GM21825 (cell line): Measurements from ENCODE around the gene GPR171.
"Not testable (repeated sequence)": the region's sequence is repeated elsewhere in the genome, so short reads cannot be mapped to it uniquely, and the experiment has no call there.

Experiments
- ATAC-seq: cut with Tn5 transposase; IDR thresholded peaks from one replicate; pipeline ENCODE4 v1.9.1; 2021; ENCODE audit warnings: mild to moderate bottlenecking, moderate library complexity; ENCODE audit not compliant: unreplicated experiment

GPR171 gene

DNA sequence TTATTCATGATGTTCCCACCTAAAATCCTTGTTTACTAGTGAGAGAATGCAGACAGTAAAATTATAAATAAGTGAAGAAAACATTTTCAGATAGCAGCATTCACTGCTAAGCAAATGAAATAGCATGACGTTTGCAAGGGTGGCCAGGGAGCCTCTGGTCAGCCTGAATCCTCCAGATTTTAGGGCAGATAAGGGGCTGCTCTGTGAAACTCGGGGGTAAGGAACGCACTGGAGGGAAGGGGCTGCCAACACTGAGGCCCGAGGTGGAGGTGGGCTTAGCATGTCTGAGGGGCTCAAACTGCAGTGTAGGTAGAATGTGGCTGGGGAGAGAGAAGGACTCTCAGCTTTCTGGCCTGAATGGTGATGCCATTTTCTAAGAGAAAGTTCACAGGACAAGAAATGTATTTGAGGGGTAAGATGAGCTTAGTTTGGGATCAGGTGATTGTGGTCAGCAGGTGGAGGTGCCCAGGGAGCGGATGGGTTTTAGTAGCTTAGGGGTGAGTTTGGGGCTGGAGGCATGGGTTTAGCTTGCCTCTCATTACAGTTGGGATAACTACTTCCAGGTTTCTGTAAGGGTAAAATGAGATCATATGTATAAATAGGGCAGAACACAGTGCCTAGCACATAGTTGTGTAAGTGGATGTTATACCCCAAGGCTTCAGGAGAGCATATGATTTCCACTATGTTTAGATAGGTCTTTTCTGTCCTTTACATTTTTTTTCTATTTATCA, 20.5 kb downstream of the GPR171 start:
- no peak for ATAC-seq

DNA sequence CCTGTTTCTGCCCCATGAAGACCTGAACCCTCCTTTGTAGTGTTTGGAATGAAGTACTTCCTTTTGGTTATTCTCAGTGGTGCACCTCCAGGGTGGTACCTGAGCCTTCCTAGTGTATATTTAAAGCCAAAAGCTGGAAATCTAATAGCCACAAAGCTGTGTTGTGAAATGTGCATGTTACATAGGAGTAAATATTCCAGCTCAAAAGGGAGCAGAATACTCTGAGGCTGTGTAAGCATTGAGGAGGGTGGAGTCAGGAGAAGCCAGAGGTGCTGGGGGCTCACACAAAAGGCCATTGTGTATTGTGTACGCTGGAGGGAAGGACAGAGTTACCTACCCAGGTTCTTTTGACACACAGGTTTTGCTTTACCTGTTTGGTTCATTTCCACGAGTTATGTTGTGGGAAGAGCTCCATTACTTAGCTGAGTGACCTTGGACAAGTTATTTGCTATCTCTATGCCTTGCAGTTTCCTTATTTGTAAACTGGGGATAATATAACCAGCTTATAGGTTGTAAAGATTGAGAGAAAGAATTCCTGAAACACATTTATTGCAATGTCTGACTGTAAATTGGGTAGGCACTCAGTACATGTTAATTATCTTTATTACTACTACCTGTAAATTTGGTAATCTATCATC, 24.7 kb downstream of the GPR171 start:
- ATAC-seq: no peak

DNA sequence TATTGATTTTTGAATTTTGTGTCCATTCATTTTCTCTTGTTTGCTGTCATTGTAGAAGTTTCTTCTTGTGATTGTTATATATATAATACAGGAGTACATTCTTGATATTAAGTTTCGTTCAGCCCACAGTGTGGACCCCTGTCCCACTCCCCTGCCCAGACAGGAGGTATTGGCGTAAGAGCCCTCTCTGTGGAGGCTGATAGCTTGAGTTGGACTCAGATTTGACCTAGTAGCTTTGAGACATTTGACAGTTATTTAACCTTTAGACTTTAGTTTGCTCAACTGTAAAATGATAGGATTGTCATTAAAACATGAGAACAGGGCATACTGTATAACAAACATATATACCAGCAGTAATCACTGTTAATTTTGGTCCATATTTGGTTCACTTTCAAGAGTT, 27.1 kb downstream of the GPR171 start:
- ATAC-seq: no peak

DNA sequence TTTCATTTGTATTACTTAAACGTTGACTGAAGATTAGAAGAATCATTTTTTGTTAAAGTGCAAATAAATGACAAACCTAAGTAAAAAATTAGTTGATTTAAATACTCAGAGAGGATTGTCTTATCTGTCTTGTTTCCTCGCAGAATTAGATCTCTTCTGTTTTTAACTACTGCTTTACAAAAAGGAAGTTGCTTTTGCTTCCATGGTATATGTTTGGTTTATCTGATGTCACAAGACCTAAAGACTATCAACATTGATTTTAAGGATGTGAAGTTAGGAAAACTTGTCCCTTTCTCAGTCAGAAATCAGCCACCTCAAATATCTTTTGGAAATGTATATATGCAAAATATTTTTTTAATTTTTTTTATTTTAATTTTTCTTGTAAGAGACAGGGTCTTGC, 28.7 kb downstream of the GPR171 start:
- no peak for ATAC-seq

DNA sequence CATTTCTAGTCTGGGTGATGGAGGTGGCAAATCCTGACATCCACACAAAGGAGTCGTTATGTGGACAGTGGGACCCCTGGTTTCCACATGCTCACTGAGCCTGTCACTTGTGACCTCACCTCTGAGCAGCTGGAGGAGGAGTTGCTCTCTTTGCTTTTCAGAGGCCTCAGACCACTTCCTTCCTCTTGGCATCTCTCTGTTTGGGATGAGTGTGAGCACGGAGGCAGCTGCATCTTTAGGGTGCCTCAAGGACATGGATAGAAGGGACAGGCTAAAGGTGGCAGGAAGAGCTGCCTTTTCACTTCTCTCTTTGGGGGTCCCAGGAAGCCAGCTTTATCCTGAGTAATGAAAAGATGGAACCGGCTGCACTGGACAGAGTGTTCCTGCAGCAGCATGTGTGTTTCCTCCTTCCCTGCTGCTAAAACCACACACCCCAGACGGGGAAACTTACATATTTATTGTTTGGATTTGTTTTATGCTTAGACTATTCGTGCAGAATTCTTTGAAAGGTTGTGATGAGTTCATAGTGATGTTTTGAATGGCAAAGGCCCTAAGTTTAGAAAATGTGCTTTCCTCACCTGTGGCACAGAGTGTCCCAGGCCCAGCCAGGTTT, 31.8 kb downstream of the GPR171 start:
- peak; percentile 80 for ATAC-seq

DNA sequence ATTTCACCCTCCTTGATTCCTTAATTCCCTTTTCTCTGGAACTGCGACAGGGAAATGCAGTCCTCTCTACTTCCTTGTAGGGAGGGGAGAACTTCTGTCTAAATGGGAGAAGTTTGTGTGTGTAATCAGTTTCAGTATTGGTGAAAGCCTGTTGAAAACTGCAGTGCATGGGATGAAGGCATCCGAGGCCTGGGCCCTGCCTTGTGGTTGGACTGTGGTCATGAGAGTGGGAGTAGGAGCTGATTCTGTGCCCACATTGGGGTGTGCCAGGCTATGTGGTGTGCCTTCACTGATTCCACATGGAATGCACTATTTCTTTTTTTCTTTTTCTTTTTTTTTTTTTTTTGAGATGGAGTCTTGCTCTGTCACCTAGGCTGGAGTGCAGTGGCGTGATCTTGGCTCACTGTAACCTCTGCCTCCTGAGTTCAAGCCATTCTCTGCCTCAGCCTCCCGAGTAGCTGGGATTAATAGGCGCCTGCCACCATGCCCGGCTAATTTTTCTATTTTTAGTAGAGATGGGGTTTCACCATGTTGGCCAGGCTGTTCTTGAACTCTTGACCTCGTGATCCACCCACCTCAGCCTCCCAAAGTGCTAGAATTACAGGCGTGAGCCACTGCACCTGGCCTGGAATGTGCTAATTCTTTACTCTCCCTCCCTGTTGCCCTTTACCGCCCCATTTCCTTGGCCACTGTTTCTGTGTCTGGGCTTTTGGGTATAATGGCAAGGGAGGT, 32.9 kb downstream of the GPR171 start:
- ATAC-seq: not testable (repeated sequence)

DNA sequence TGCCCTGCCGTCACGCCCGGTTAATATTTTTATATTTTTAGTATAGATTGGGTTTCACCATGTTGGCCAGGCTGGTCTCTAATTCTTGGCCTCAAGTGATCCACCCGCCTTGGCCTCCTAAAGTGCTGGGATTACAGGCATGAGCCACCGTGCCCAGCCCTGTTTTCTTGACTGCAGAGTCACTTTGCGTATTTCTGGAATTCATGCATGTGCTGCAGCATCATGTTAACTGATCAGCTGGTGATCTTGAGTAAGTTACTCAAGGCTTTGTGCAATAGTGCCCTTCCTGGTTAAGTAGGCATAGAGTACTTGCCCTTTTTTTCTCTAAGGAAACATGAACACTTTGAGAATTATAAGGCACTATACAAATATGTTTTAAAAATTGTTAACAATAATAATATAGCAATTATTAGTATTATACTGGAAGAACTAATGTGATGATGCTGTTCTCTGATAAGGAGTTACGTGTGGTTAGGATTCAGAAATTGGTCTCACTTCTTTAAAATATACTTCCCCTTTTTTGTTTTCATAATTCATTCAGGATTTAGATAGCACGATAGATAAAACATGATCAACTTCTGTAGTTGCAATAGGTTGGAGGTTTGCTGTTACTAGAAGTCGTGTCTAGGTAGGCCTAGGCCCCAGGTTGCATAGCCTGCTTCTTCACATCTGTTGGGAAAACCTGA, 33.6 kb downstream of the GPR171 start:
- ATAC-seq: peak; percentile 37

DNA sequence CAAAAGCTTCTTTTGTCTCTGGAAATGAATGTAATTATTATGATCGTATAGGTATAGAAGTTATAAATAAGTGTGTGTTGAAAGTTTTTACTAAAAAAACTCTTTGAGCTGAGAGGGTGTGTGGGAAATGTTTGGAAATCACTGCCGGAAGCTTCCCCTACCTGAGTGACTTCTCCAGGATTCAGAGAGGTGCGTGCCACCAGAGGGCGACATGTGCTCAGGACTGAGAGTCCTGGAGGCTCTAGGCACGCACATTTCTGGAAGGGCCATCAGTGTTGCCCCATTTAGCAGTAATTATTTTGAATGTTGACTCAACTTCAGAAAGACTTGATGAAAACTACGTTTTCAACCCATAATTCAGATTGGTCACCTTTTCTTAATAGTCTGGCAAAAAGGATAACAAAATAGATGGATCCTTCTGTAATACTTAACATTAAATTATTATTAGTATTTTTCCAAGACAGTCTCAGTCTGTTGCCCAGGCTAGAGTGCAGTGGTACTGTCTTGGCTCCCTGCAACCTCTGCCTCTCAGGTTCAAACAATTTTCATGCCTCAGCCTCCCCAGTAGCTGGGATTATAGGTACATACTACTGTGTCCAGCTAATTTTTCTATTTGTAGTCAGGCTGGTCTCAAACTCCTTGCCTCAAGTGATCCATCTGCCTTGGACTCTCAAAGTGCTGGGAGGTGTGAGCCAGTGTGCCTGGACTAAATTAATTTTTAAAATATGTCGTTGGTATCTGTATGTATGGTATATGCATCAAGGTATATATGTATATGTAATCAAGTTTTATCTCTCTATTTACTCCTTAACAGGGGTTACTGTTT, 34.5 kb downstream of the GPR171 start:
- peak; percentile 51 for ATAC-seq

DNA sequence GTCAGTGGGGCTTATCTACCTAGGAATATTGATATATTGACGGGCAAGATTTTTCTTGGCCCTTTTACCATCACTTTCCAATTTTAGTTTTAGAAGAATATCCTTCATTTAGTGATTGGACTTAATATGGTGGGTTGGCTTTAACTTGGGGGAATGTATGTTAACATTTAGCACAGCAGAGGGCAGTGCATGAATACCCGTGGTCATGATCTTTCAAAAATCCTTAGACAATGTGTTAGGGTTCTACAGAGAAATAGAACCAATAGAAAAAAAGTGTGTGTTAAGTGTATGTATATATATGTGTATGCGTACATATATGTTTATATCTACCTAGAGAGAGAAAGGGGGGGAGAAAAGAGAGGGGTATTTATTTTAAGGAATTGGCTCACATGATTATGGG, 36.9 kb downstream of the GPR171 start:
- ATAC-seq: no peak

DNA sequence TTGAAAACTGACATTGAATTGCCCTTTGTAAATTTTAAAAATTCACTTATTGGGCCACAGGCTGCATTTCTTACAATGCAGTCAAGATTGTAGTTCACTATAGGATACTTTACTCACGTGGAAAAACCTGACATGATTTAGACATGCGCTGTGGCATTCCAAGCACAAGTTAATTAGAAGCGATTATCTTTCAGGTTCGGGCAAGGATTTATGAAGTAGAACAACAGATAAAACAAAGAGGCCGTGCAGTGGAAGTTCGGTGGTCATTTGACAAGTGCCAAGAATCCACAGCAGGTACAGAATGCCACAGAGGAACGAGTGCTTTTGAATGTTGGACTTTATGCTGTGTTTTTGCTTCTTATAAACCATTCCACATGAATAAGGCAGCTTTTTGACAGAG, 37.8 kb downstream of the GPR171 start:
- no peak for ATAC-seq

DNA sequence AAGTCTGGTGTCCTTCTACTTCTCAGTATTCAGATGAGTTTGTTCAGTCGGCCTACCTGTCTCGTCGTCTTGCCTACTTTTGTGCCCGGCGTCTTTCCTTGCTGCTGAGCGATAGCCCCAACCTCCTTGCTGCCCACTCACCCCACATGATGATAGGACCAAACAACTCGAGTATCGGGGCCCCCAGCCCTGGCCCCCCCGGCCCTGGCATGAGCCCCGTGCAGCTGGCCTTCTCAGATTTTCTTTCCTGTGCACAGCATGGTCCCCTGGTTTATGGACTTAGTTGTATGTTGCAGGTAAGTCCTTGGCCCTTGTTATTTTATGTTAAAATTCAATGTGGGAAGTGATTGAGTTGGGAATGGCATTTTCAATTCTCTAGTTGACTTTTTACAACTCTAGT, 43.2 kb downstream of the GPR171 start:
- no peak for ATAC-seq

DNA sequence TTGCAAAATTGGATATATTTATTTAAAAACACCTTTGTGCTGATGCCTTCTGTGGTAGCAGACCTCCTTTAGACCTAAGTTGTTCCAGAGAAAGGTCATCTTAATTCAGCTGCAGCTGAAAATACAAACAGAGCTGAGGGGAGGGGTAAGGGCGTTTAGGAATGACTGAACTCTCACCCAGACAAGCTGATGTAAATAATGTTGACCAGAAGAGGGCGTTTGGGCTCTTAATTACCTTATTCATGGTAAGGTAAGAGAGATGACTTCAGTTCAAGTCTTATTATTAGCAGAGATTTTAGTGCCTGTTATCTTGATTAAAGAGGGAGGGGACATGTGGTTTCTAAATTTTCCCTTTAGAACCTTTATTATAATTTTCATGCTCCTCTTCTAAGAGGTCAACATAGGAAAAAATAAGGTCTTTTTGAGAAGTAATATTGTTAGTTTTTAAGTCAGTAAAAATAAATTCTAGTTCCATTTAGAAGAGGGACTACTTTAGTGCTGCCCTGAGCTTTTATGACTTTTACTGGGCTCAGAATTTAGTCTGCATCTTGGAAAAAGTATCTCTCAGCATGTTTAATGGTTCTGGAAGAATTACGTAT, 46.3 kb downstream of the GPR171 start:
- no peak for ATAC-seq

DNA sequence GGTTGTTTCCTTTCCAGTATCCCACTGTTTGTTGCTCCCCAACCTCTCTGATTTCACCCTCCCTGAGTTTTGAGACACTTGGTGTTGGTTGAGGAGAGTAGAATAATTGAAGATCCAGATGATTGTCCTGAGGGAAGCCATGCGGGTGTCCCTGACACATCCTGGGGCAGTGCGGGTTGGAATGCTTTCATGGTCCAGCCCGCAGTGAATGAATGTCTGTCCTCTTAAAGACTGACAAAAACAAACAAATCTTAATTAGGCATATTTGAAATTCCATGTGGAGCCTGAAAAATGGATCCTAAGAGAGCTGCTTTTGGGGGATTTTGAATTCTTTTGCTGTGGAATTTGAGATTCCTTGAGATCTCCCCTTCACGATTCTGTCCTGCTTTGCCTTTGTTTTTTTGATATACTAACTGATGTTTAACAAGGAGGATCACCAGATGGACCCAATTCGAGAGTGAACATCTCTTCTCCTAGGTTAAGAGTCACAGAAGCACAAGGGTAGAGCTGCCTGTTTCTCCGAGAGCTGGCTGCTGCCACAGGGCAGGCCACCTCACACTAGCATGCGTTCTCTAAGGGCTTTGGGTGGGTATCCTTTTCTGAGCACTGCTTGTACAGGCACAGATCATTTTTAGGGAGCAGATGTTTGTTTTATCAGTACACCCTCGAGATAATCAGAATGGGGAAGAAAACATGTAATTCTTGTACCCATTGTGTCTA, 47.4 kb downstream of the GPR171 start:
- ATAC-seq: no peak

DNA sequence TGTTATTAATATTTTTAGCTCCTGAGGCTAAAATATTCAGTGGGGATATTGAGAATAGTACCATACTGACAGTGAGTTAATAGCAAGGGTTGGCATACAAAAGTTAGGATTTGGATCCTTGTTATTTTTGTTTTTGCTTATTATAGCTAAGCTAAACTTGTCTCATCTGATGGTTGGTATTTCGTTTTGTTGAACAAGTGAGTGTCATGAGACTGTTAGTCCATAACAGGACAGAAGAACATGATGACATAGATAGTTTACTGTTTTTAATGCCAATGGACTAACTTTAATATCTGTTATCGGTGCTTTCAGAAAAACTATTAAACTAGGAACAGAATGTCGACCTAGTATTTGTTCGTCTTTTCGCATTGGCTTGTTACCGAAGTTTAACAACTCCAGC, 48.5 kb downstream of the GPR171 start:
- no peak for ATAC-seq

DNA sequence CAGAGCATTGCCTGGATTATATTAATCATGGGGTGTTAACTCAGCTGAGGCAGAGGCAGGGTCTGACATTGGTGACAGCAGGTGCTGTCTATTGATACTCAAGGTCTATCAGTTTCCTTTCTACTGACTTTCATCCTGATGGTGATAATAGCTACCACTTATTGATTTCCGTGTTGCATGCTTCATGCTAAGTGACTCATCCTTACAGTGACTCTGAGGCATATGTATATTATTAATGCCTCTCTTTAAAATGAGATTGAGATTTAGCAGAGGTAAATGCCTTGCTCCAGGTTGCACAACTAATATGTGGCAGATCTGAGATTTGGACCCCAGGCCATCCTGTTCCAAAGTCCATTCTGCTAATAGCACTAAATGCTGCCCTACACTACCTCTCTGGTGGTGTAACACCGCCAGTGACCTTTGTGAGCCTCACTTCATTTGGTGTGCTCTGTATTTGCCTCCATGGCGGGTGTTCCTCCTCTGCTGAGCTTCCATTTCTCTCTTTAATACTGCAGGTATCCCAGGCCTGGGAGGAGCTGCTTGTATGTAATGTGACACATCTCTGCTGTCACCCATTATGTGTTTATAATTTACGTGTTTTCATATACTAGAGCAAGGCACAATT, 50.4 kb downstream of the GPR171 start:
- no peak for ATAC-seq
